Mammary epithelial cell (primary cell): ENCODE data around the gene PTK6.

Source experiments
- CTCF ChIP-seq, 2 donors: IDR thresholded peaks in 1 of 2; conservative IDR thresholded peaks in 1 of 2; 2 replicates each; pipeline ENCODE4 v1.5.1; 2011 to 2012; ENCODE audit warnings: inconsistent platforms in 2 of 2, low read length in 2 of 2, mild to moderate bottlenecking in 2 of 2, control low read depth in 1 of 2, low read depth in 1 of 2; ENCODE audit not compliant: insufficient read depth in 1 of 2; ENCODE audit errors: extremely low read depth in 1 of 2
- EZH2 ChIP-seq: IDR thresholded peaks from 2 replicates; pipeline ENCODE4 v1.6.1; 2012; ENCODE audit warnings: low read length, inconsistent platforms, borderline replicate concordance

GRCh38 chr20:63497946-63498935 is 38.9 kb downstream of the PTK6 start:
- TF ChIP-seq CTCF (conservative IDR thresholded peaks at IDR 0.05 in 1 of 2, IDR thresholded peaks at IDR 0.05 in 1 of 2; ENCODE audit: extremely low read depth in 1 of 2, insufficient read depth in 1 of 2, low read depth in 1 of 2, low read length in 2 of 2) = no peak
- no peak for TF ChIP-seq EZH2
